ENCODE results near the gene TMEM63C.

The TMEM63C gene

DNA sequence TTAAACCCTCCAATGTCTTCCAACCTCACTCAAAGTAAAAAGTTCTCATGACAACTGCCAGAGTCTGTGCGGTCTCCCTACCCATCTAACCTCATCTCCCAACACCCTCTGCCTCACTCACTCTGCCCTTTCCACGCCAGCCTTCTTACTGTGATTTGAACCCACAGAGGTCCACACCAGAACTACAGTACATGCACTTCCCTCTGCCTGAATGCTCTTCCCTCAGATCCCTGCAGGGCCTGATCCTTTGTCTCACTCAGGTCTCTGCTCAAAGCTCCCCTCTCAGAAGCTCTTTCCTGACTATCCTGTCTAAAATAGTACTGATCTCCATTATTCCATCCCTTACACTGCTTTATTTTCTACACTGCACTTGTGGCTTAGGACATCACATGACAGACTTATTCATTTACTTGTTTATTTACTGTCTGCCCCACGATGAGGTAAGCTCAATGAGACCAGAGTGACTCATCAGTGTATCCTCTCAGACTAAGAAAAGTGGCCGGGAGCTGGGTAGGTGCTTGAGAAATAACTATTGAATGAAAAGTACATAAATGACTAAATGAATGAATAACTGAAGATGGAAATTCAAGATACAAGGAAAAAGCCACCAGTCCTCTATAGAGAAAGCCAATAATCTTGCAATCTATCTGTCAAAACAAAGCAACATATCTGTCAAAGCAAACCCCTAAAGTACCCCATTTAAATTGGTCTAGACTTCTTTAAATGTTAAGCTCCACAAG is 122.0 kb downstream of the TMEM63C start:
- peak; percentile 84 to 98 for DNase-seq (ENCODE audit: low read depth in 2 of 2)
- TF ChIP-seq, protein P1, sequence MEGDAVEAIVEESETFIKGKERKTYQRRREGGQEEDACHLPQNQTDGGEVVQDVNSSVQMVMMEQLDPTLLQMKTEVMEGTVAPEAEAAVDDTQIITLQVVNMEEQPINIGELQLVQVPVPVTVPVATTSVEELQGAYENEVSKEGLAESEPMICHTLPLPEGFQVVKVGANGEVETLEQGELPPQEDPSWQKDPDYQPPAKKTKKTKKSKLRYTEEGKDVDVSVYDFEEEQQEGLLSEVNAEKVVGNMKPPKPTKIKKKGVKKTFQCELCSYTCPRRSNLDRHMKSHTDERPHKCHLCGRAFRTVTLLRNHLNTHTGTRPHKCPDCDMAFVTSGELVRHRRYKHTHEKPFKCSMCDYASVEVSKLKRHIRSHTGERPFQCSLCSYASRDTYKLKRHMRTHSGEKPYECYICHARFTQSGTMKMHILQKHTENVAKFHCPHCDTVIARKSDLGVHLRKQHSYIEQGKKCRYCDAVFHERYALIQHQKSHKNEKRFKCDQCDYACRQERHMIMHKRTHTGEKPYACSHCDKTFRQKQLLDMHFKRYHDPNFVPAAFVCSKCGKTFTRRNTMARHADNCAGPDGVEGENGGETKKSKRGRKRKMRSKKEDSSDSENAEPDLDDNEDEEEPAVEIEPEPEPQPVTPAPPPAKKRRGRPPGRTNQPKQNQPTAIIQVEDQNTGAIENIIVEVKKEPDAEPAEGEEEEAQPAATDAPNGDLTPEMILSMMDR (IDR thresholded peaks at IDR 0.05; ENCODE audit: low read depth, low read length): no peak
- H3K4me3 ChIP-seq (replicated peaks in 1 of 2; ENCODE audit: low read depth in 2 of 2, low read length in 2 of 2): no peak overlapping the region

DNA sequence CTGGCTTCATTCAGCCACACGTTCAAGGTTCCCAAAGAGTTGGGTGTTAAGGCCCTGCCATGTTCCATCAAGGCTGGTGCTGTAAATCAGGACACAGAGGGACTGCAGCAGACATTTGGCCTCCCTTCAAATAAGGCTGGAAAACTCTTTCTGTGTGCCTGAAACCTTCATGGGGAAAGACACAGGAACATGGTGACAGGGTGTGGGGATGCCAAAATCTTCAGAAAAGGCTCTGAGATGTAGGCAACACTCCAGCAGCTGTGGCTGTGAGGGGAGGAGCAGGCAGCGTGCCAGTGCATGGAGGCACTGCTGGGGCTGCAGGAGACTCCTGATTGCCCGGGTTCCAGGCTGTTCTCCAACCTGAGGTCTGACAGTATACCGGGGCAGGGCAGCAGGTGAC is 124.1 kb downstream of the TMEM63C start:
- DNase-seq (ENCODE audit: low read depth in 2 of 2): no peak
- TF ChIP-seq, protein P1 (IDR thresholded peaks at IDR 0.05; ENCODE audit: low read depth, low read length): no peak
- H3K4me3 ChIP-seq (replicated peaks in 1 of 2; ENCODE audit: low read depth in 2 of 2, low read length in 2 of 2): no peak overlapping the region

DNA sequence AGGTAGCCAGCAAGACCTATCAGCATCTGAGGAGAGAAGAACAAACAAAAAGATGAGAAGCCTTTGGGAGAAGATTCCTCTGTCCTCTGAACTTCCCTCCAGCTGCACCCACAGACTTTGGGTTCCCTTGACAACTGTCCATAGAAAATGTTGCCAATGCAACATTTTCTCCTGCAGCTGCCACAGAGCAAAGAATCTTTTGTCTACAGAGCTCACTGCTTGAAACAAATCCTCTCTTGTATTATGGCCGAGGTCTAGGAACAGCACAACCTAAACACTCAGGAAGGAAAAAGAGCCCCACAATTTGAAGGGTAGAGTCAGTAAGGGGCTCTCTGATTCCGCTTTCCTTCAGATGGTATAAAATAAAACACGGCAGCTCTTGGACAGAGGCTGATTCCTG is 124.8 kb downstream of the TMEM63C start:
- TF ChIP-seq, protein P1 (IDR thresholded peaks at IDR 0.05; ENCODE audit: low read depth, low read length): no peak
- no peak overlapping the region for H3K4me3 ChIP-seq (replicated peaks in 1 of 2; ENCODE audit: low read depth in 2 of 2, low read length in 2 of 2)
- no peak for DNase-seq (ENCODE audit: low read depth in 2 of 2)

- TF ChIP-seq, protein P1 (IDR thresholded peaks at IDR 0.05; ENCODE audit: low read depth, low read length): no peak
- no peak overlapping the region for H3K4me3 ChIP-seq (replicated peaks in 1 of 2; ENCODE audit: low read depth in 2 of 2, low read length in 2 of 2)
- DNase-seq (ENCODE audit: low read depth in 2 of 2): peak in 1 of 2 donors; percentile 19
Observed at GRCh38 chr14:77306851-77307496, 125.4 kb downstream of the TMEM63C start.

Measured in cardiac fibroblast (primary cell).